ENCODE data around the gene CIZ1. TPM values are rescaled to one million over a fixed set of nuclear protein-coding genes. Genes with fewer than 3 reads are reported as not detected.

Gene CIZ1
- total and polyA plus RNA-seq, 2 experiments from 2014 or later: 48.5 to 73.1 TPM

- peaks cover 5% of the 10 kb centered on the region; the same call in 1 of the 2 replicates for H3K36me3 ChIP-seq (ENCODE audit: low read depth)
- peaks cover 9% of the 10 kb centered on the region; the same call in 1 of the 2 replicates for H3F3A ChIP-seq (ENCODE audit: insufficient read depth)
- no peaks in the 10 kb centered on the region for H3K9me2 ChIP-seq (ENCODE audit: insufficient read depth)
- peak overlapping the region; percentile 67 for H3K27ac ChIP-seq
- H3K4me3 ChIP-seq: peak overlapping the region; percentile 82
- peaks cover 8% of the 10 kb centered on the region for H3K4me1 ChIP-seq (ENCODE audit: insufficient read depth)
- peak overlapping the region; percentile 90 for H2AFZ ChIP-seq
- H3K79me2 ChIP-seq (ENCODE audit: insufficient read depth): peaks cover 32% of the 10 kb centered on the region
- TF ChIP-seq EZH2phosphoT487 (IDR thresholded peaks at IDR 0.05; ENCODE audit: insufficient read depth, low read depth) (no peak), EZH2 (IDR thresholded peaks at IDR 0.05; ENCODE audit: insufficient read depth, poor library complexity, severe bottlenecking) (no peak)
- no peaks in the 10 kb centered on the region for H3K9me3 ChIP-seq (ENCODE audit: low read depth)
- H3K27me3 ChIP-seq (replicated peaks; ENCODE audit: insufficient read depth): no peaks in the 10 kb centered on the region
- in situ Hi-C loops (cut with MboI): no loop called here
- H4K20me1 ChIP-seq (ENCODE audit: insufficient read depth): no peaks in the 10 kb centered on the region
- 10 to 11% methylated on average over 44 to 48 of the region's 56 CpGs for WGBS, 2 experiments (ENCODE audit: low coverage in 1 of 2, low lambda C conversion rate in 2 of 2, missing lambda C conversion rate in 2 of 2)
- H3K4me2 ChIP-seq (ENCODE audit: unreplicated experiment): peak overlapping the region; percentile 89
- DNase-seq: peak; percentile 94
- peak overlapping the region; percentile 98 for H3K9ac ChIP-seq
These were observed 1.4 kb upstream of the CIZ1 start for GRCh38 chr9:128192601-128193371.

- WGBS, 2 experiments (ENCODE audit: low coverage in 1 of 2, low lambda C conversion rate in 2 of 2, missing lambda C conversion rate in 2 of 2): 10 to 13% methylated on average over 17 to 32 of the region's 32 CpGs
- TF ChIP-seq EZH2 (IDR thresholded peaks at IDR 0.05; ENCODE audit: insufficient read depth, poor library complexity, severe bottlenecking): no peak
- no peak for TF ChIP-seq EZH2phosphoT487 (IDR thresholded peaks at IDR 0.05; ENCODE audit: insufficient read depth, low read depth)
- DNase-seq: peak; percentile 39
These were observed 611 bp downstream of the CIZ1 start for GRCh38 chr9:128190516-128191405.

GRCh38 chr9:128190013-128190412, 1.4 kb downstream of the CIZ1 start:
- TF ChIP-seq EZH2phosphoT487 (IDR thresholded peaks at IDR 0.05; ENCODE audit: insufficient read depth, low read depth) (no peak), EZH2 (IDR thresholded peaks at IDR 0.05; ENCODE audit: insufficient read depth, poor library complexity, severe bottlenecking) (no peak)
- in situ Hi-C loops (cut with MboI): no loop called here
- H3F3A ChIP-seq (ENCODE audit: insufficient read depth): peaks cover 9% of the 10 kb centered on the region; the same call in 1 of the 2 replicates
- H3K79me2 ChIP-seq (ENCODE audit: insufficient read depth): peaks cover 41% of the 10 kb centered on the region
- H3K4me2 ChIP-seq (ENCODE audit: unreplicated experiment): peak overlapping the region; percentile 89
- H3K27me3 ChIP-seq (replicated peaks; ENCODE audit: insufficient read depth): no peaks in the 10 kb centered on the region
- no peak overlapping the region for H2AFZ ChIP-seq
- no peaks in the 10 kb centered on the region for H4K20me1 ChIP-seq (ENCODE audit: insufficient read depth)
- H3K4me3 ChIP-seq: peak overlapping the region; percentile 82
- WGBS, 2 experiments (ENCODE audit: low coverage in 1 of 2, low lambda C conversion rate in 2 of 2, missing lambda C conversion rate in 2 of 2): 86 to 88% methylated on average over 2 of the region's 2 CpGs
- peaks cover 5% of the 10 kb centered on the region; the same call in 1 of the 2 replicates for H3K36me3 ChIP-seq (ENCODE audit: low read depth)
- H3K9ac ChIP-seq: peak overlapping the region; percentile 98
- DNase-seq: no peak
- H3K27ac ChIP-seq: no peak overlapping the region
- H3K9me3 ChIP-seq (ENCODE audit: low read depth): no peaks in the 10 kb centered on the region
- no peaks in the 10 kb centered on the region for H3K9me2 ChIP-seq (ENCODE audit: insufficient read depth)
- peaks cover 8% of the 10 kb centered on the region for H3K4me1 ChIP-seq (ENCODE audit: insufficient read depth)

More at GRCh38 chr9:128190516-128191405, 611 bp downstream of the CIZ1 start:
- in situ Hi-C loops (cut with MboI): no loop called here
- H3K27me3 ChIP-seq (replicated peaks; ENCODE audit: insufficient read depth): no peaks in the 10 kb centered on the region
- peaks cover 8% of the 10 kb centered on the region for H3K4me1 ChIP-seq (ENCODE audit: insufficient read depth)
- H4K20me1 ChIP-seq (ENCODE audit: insufficient read depth): no peaks in the 10 kb centered on the region
- peaks cover 5% of the 10 kb centered on the region; the same call in 1 of the 2 replicates for H3K36me3 ChIP-seq (ENCODE audit: low read depth)
- H3K27ac ChIP-seq: peak overlapping the region; percentile 40
- no peaks in the 10 kb centered on the region for H3K9me2 ChIP-seq (ENCODE audit: insufficient read depth)
- peaks cover 9% of the 10 kb centered on the region; the same call in 1 of the 2 replicates for H3F3A ChIP-seq (ENCODE audit: insufficient read depth)
- H3K9ac ChIP-seq: peak overlapping the region; percentile 98
- H2AFZ ChIP-seq: peak overlapping the region; percentile 90
- H3K9me3 ChIP-seq (ENCODE audit: low read depth): no peaks in the 10 kb centered on the region
- H3K79me2 ChIP-seq (ENCODE audit: insufficient read depth): peaks cover 41% of the 10 kb centered on the region
- peak overlapping the region; percentile 82 for H3K4me3 ChIP-seq
- peak overlapping the region; percentile 89 for H3K4me2 ChIP-seq (ENCODE audit: unreplicated experiment)

- H3K36me3 ChIP-seq (ENCODE audit: low read depth): peaks cover 16% of the 10 kb centered on the region; the same call in 1 of the 2 replicates
- peaks cover 8% of the 10 kb centered on the region for H3K4me1 ChIP-seq (ENCODE audit: insufficient read depth)
- in situ Hi-C loops (cut with MboI): no loop called here
- H3K27me3 ChIP-seq (replicated peaks; ENCODE audit: insufficient read depth): no peaks in the 10 kb centered on the region
- DNase-seq: no peak
- no peak overlapping the region for H3K4me2 ChIP-seq (ENCODE audit: unreplicated experiment)
- TF ChIP-seq EZH2 (IDR thresholded peaks at IDR 0.05; ENCODE audit: insufficient read depth, poor library complexity, severe bottlenecking): no peak
- no peak for TF ChIP-seq EZH2phosphoT487 (IDR thresholded peaks at IDR 0.05; ENCODE audit: insufficient read depth, low read depth)
- no peak overlapping the region for H2AFZ ChIP-seq
- H3K27ac ChIP-seq: no peak overlapping the region
- H4K20me1 ChIP-seq (ENCODE audit: insufficient read depth): no peaks in the 10 kb centered on the region
- H3K9me2 ChIP-seq (ENCODE audit: insufficient read depth): no peaks in the 10 kb centered on the region
- 4 to 13% methylated on average over 1 of the region's 1 CpG for WGBS, 2 experiments (ENCODE audit: low coverage in 1 of 2, low lambda C conversion rate in 2 of 2, missing lambda C conversion rate in 2 of 2)
- H3K9me3 ChIP-seq (ENCODE audit: low read depth): no peaks in the 10 kb centered on the region
- H3K9ac ChIP-seq: no peak overlapping the region
- H3K4me3 ChIP-seq: no peak overlapping the region
- peaks cover 9% of the 10 kb centered on the region; the same call in 1 of the 2 replicates for H3F3A ChIP-seq (ENCODE audit: insufficient read depth)
- peaks cover 41% of the 10 kb centered on the region for H3K79me2 ChIP-seq (ENCODE audit: insufficient read depth)
These were observed 3.2 kb downstream of the CIZ1 start for GRCh38 chr9:128188209-128188608.
